ENCODE data around the gene SH3GLB1. TPM values are rescaled to one million over a fixed set of nuclear protein-coding genes. Genes with fewer than 3 reads are reported as not detected.

Gene SH3GLB1
- total RNA-seq, 2 experiments from 2014 or later: 46.1 to 47.3 TPM

DNA sequence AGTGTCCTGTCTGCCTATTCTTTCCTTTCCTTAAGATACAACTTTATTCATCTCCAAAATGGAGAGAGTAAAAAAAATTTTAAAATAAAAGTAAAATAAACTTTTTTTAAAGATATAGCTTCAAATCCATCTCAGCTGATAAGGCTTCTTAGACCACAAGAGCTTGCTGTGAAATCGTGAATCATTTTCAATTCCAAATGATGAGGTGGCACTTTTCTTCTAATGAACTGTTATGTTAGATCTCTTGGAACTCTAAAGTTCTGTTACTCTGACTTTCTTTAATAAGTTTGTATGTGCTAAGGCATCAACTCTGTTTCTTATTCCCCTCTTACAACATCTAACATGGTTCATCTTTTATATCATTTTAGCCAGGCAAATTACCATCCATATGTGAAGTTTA is 4.5 kb downstream of the SH3GLB1 start:
- TF ChIP-seq, protein P1, sequence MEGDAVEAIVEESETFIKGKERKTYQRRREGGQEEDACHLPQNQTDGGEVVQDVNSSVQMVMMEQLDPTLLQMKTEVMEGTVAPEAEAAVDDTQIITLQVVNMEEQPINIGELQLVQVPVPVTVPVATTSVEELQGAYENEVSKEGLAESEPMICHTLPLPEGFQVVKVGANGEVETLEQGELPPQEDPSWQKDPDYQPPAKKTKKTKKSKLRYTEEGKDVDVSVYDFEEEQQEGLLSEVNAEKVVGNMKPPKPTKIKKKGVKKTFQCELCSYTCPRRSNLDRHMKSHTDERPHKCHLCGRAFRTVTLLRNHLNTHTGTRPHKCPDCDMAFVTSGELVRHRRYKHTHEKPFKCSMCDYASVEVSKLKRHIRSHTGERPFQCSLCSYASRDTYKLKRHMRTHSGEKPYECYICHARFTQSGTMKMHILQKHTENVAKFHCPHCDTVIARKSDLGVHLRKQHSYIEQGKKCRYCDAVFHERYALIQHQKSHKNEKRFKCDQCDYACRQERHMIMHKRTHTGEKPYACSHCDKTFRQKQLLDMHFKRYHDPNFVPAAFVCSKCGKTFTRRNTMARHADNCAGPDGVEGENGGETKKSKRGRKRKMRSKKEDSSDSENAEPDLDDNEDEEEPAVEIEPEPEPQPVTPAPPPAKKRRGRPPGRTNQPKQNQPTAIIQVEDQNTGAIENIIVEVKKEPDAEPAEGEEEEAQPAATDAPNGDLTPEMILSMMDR (IDR thresholded peaks at IDR 0.05): no peak
- Mint-ChIP-seq H3K27ac (no peak overlapping the region), H3K9me3 (no peaks in the 10 kb centered on the region), H3K27me3 (no peaks in the 10 kb centered on the region), H3K4me3 (no peak overlapping the region), H3K4me1 (ENCODE audit: low read depth) (peaks cover 41% of the 10 kb centered on the region), H3K36me3 (ENCODE audit: low read depth) (peaks cover 10% of the 10 kb centered on the region)
- no peak for ATAC-seq
- intact Hi-C loops (cut with micrococcal nuclease): loop anchor here (10.0 kb wide), 4 partner anchors 56 to 314 kb away; partner anchors contain the start of genes HS2ST1, ODF2L and SELENOF
- CTCF ChIA-PET: interaction anchor here (1.0 kb wide), 1 partner anchor 33 kb away, joined by 4 read pairs; no protein-coding TSS in a partner anchor
- DNase-seq: no peak
- POLR2A ChIA-PET: interaction anchor here (1.1 kb wide), 1 partner anchor 9 kb away, joined by 3 read pairs; no protein-coding TSS in a partner anchor

DNA sequence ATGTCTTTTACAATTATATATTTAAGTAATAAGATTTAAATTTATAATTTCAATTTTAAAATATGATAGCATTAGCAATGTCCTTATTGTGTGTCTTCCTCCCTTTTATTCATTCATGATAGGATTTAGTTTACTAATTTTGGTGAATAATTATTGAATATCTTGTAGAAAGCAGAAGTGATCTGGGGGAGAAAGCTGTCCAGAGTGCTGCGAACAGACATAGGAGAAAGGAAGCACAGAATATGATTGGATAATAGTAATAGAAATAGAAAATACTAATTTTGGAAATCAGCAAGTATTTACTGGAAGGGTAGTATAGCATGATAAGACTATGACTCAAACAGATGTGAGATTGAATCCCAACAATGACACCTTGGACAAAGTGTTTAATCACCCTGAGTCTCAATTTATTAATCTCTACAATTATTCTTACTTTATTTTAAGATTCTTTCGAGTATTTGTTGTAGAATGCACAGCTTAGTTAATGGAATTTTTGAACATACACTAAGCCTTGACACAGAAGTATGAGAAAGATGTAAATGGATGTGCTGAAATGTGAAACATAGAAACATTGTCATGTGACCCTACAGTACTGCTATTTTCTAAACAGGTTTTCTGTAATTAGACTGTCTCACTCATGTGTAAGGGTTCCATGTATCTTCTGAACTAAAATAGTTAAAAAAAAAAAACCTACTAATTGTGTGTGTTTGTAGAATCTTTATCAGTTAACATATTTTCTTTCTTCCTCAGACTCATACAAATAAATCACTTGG is 7.9 kb downstream of the SH3GLB1 start:
- H3K27ac Mint-ChIP-seq: no peak overlapping the region
- TF ChIP-seq, protein P1 (IDR thresholded peaks at IDR 0.05): no peak
- H3K4me3 Mint-ChIP-seq: no peak overlapping the region
- H3K36me3 Mint-ChIP-seq (ENCODE audit: low read depth): peaks cover 7% of the 10 kb centered on the region
- intact Hi-C loops (cut with micrococcal nuclease): no loop called here
- ChIA-PET POLR2A (interaction anchor here (6.1 kb wide), 1 partner anchor 7 kb away, joined by 43 read pairs; the partner anchor contains the start of gene SH3GLB1), CTCF (no interaction called here)
- H3K4me1 Mint-ChIP-seq (ENCODE audit: low read depth): peaks cover 43% of the 10 kb centered on the region
- no peaks in the 10 kb centered on the region for H3K9me3 Mint-ChIP-seq
- no peaks in the 10 kb centered on the region for H3K27me3 Mint-ChIP-seq
- no peak for DNase-seq
- no peak for ATAC-seq

DNA sequence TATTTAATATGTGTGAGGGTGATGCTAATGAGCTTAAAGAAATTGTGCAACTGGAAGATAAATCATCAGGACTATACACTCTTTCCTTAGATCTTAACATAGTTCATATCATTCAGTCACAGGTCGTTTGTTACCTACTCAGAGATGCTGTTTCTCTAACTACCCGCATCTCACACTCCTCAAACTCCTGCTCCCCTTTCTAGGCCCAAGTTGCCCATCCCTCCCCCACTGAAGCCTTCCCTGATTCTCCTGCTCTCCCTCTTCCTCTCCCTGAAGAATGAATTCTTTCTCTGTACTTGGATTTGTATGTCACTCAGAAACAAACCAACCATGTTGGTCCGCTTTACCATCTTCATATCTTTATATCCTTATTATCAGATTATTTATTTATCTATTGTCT is 9.1 kb downstream of the SH3GLB1 start:
- no peaks in the 10 kb centered on the region for H3K9me3 Mint-ChIP-seq
- no peaks in the 10 kb centered on the region for H3K27me3 Mint-ChIP-seq
- no peak for DNase-seq
- H3K27ac Mint-ChIP-seq: no peak overlapping the region
- intact Hi-C loops (cut with micrococcal nuclease): no loop called here
- H3K4me1 Mint-ChIP-seq (ENCODE audit: low read depth): peaks cover 40% of the 10 kb centered on the region
- CTCF ChIA-PET: interaction anchor here (1.5 to 4.6 kb wide), 2 partner anchors 9 to 15 kb away, joined by 3 to 49 read pairs; partner anchors contain the start of gene SH3GLB1
- TF ChIP-seq, protein P1 (IDR thresholded peaks at IDR 0.05): no peak
- no peak for ATAC-seq
- peaks cover 4% of the 10 kb centered on the region for H3K36me3 Mint-ChIP-seq (ENCODE audit: low read depth)
- H3K4me3 Mint-ChIP-seq: no peak overlapping the region
- POLR2A ChIA-PET: interaction anchor here (6.1 kb wide), 1 partner anchor 8 kb away, joined by 43 read pairs; the partner anchor contains the start of gene SH3GLB1

DNA sequence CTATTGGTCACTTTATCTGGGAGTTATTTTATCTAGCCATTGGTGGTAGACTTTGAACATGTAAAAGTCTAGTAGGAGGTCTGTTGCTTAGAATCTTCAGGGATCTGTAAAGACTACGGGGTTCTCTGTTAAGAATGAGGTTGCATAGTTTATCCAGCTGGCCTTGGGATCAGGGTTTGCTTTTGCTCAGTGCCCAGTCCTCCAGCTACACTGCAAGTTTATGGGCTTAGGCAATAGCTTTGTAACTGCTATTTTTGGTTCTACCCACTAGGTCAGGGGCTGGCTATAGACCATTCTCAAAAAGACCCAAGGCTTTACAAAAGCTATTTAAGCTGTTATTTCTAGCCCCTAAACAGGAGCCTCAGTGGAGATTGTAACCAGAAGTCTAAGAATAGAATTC is 9.8 kb downstream of the SH3GLB1 start:
- TF ChIP-seq, protein P1 (IDR thresholded peaks at IDR 0.05): no peak
- Mint-ChIP-seq H3K4me1 (ENCODE audit: low read depth) (peaks cover 33% of the 10 kb centered on the region), H3K27ac (no peak overlapping the region), H3K36me3 (ENCODE audit: low read depth) (peaks cover 6% of the 10 kb centered on the region), H3K27me3 (no peaks in the 10 kb centered on the region), H3K4me3 (no peak overlapping the region), H3K9me3 (no peaks in the 10 kb centered on the region)
- ChIA-PET POLR2A (interaction anchor here (6.1 kb wide), 1 partner anchor 9 kb away, joined by 43 read pairs; the partner anchor contains the start of gene SH3GLB1), CTCF (interaction anchor here (1.2 to 4.6 kb wide), 3 partner anchors 9 to 222 kb away, joined by 3 to 49 read pairs (median 3); partner anchors contain the start of gene SH3GLB1)
- intact Hi-C loops (cut with micrococcal nuclease): no loop called here
- ATAC-seq (no peak), DNase-seq (no peak)
